Trophoblast cell (in vitro differentiated cells and primary cell): Measurements from ENCODE around the gene PPARG.

Experiments used
- DNase-seq, 2 donors: peaks; one replicate each; pipeline ENCODE4 v3.0.0-alpha.2; 2016
- H2AFZ ChIP-seq: 2 replicates; pipeline ENCODE4 v1.6.1; 2013; ENCODE audit warnings: low read length, moderate library complexity, mild to moderate bottlenecking; ENCODE audit not compliant: insufficient read depth, poor library complexity
- H2AK5ac ChIP-seq: 2 replicates; pipeline ENCODE4 v1.6.1; 2013; ENCODE audit warnings: mild to moderate bottlenecking, low read length
- H2BK120ac ChIP-seq: 2 replicates; pipeline ENCODE4 v1.6.1; 2013; ENCODE audit warnings: low read length, mild to moderate bottlenecking, moderate library complexity; ENCODE audit not compliant: insufficient read depth, poor library complexity
- H2BK12ac ChIP-seq: 2 replicates; pipeline ENCODE4 v1.6.1; 2013; ENCODE audit warnings: mild to moderate bottlenecking, low read length, moderate library complexity
- H2BK5ac ChIP-seq: 2 replicates; pipeline ENCODE4 v1.6.1; 2013; ENCODE audit warnings: low read length, low read depth, moderate library complexity, mild to moderate bottlenecking; ENCODE audit not compliant: poor library complexity
- H3K14ac ChIP-seq: 2 replicates; pipeline ENCODE4 v1.6.1; 2013; ENCODE audit warnings: mild to moderate bottlenecking, low read length
- H3K18ac ChIP-seq: 2 replicates; pipeline ENCODE4 v1.6.1; 2013; ENCODE audit warnings: mild to moderate bottlenecking, low read length
- H3K23ac ChIP-seq: 2 replicates; pipeline ENCODE4 v1.6.1; 2013; ENCODE audit warnings: low read length
- H3K27ac ChIP-seq: 2 replicates; pipeline ENCODE4 v1.5.1; 2013; ENCODE audit warnings: low read depth, mild to moderate bottlenecking, inconsistent platforms, low read length, moderate library complexity
- H3K27me3 ChIP-seq: 2 replicates; pipeline ENCODE4 v1.6.1; 2013; ENCODE audit warnings: inconsistent platforms, mild to moderate bottlenecking, low read length, moderate library complexity; ENCODE audit not compliant: insufficient read depth
- H3K36me3 ChIP-seq, 2 experiments: 1 replicate in 1 of 2; 2 replicates in 1 of 2; pipeline ENCODE4 v1.6.1; 2013; ENCODE audit warnings: low read length in 2 of 2, mild to moderate bottlenecking in 2 of 2, moderate library complexity in 1 of 2; ENCODE audit not compliant: insufficient read depth in 2 of 2, control insufficient read depth in 1 of 2
- H3K4ac ChIP-seq: 2 replicates; pipeline ENCODE4 v1.6.1; 2013; ENCODE audit warnings: low read depth, mild to moderate bottlenecking, low read length, moderate library complexity
- H3K4me1 ChIP-seq, 2 experiments: 1 replicate in 1 of 2; 2 replicates in 1 of 2; pipeline ENCODE4 v1.6.1; 2013; ENCODE audit warnings: low read length in 2 of 2, mild to moderate bottlenecking in 2 of 2, moderate library complexity in 1 of 2; ENCODE audit not compliant: insufficient read depth in 2 of 2, control insufficient read depth in 1 of 2
- H3K4me2 ChIP-seq: 2 replicates; pipeline ENCODE4 v1.6.1; 2013; ENCODE audit warnings: inconsistent platforms, mild to moderate bottlenecking, low read length, moderate library complexity
- H3K4me3 ChIP-seq: 2 replicates; pipeline ENCODE4 v1.5.1; 2013; ENCODE audit warnings: mild to moderate bottlenecking, low read depth, low read length, inconsistent platforms
- H3K79me1 ChIP-seq: one replicate; pipeline ENCODE4 v1.6.1; 2013; ENCODE audit warnings: low read length
- H3K79me2 ChIP-seq: 2 replicates; pipeline ENCODE4 v1.6.1; 2013; ENCODE audit warnings: low read length, mild to moderate bottlenecking; ENCODE audit not compliant: control insufficient read depth, insufficient read depth, poor library complexity
- H3K9ac ChIP-seq: 2 replicates; pipeline ENCODE4 v1.6.1; 2013; ENCODE audit warnings: mild to moderate bottlenecking, low read length
- H3K9me3 ChIP-seq: 2 replicates; pipeline ENCODE4 v1.6.1; 2013; ENCODE audit warnings: low read depth, mild to moderate bottlenecking, control low read depth, inconsistent platforms, low read length; ENCODE audit not compliant: insufficient read depth
- H4K12ac ChIP-seq: 2 replicates; pipeline ENCODE4 v1.6.1; 2013; ENCODE audit warnings: low read depth, mild to moderate bottlenecking, low read length, moderate library complexity
- H4K8ac ChIP-seq: 2 replicates; pipeline ENCODE4 v1.6.1; 2013; ENCODE audit warnings: low read depth, mild to moderate bottlenecking, low read length, moderate library complexity
- H4K91ac ChIP-seq: one replicate; pipeline ENCODE4 v1.6.1; 2013; ENCODE audit warnings: low read depth, mild to moderate bottlenecking, low read length, moderate library complexity
- WGBS: extraction: QIAGEN DNeasy Blood & Tissue Kit; methylation state at CpG from one replicate; pipeline ENCODE4 v1.1.7; 2013; ENCODE audit warnings: missing lambda C conversion rate; ENCODE audit not compliant: insufficient read length, insufficient coverage; ENCODE audit errors: extremely low coverage; 5-methylcytosine and 5-hydroxymethylcytosine counted together

The PPARG gene

DNA sequence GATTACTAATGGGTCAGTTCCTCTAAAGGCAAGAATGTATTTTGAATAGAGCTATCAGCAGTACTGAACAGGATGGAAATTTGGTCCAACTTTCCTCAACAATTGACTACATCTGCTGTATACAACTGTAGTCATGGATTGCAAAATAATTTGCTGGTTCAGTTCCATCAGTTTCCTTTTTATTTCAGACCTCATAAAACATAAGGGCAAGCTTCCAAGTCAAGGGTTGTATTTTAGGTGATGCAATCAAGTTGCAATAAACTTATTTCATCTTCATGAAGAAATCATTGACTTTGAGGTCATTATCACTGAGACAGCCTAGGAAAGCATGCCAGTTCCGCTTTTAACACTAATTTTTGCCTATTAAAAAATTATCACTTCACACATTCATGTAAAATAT lies 105.0 kb downstream of the PPARG start:
- H3K27me3 ChIP-seq, result no peaks in the 10 kb centered on the region
- H3K14ac ChIP-seq, result no peak overlapping the region
- H3K4me1 ChIP-seq, result no peaks in the 10 kb centered on the region
- H3K79me2 ChIP-seq, result no peaks in the 10 kb centered on the region
- H3K4me2 ChIP-seq, result no peak overlapping the region
- no peak overlapping the region for H3K23ac ChIP-seq
- H4K91ac ChIP-seq, result no peak overlapping the region
- H3K36me3 ChIP-seq, result peaks cover 11 to 12% of the 10 kb centered on the region in 2 experiments
- DNase-seq, result peak in 1 of 2 donors; percentile 47
- no peak overlapping the region for H3K18ac ChIP-seq
- H3K27ac ChIP-seq, result no peak overlapping the region
- H2AK5ac ChIP-seq, result no peak overlapping the region
- no peak overlapping the region for H4K8ac ChIP-seq
- no peaks in the 10 kb centered on the region for H3K9me3 ChIP-seq
- no CpG with 5 or more reads among the region's 1 CpG for WGBS
- H4K12ac ChIP-seq, result no peak overlapping the region
- H2AFZ ChIP-seq, result no peak overlapping the region
- no peaks in the 10 kb centered on the region for H3K79me1 ChIP-seq
- no peak overlapping the region for H2BK120ac ChIP-seq
- H3K9ac ChIP-seq, result no peak overlapping the region
- H3K4ac ChIP-seq, result no peak overlapping the region
- H2BK5ac ChIP-seq, result no peak overlapping the region
- H2BK12ac ChIP-seq, result no peak overlapping the region
- no peak overlapping the region for H3K4me3 ChIP-seq

DNA sequence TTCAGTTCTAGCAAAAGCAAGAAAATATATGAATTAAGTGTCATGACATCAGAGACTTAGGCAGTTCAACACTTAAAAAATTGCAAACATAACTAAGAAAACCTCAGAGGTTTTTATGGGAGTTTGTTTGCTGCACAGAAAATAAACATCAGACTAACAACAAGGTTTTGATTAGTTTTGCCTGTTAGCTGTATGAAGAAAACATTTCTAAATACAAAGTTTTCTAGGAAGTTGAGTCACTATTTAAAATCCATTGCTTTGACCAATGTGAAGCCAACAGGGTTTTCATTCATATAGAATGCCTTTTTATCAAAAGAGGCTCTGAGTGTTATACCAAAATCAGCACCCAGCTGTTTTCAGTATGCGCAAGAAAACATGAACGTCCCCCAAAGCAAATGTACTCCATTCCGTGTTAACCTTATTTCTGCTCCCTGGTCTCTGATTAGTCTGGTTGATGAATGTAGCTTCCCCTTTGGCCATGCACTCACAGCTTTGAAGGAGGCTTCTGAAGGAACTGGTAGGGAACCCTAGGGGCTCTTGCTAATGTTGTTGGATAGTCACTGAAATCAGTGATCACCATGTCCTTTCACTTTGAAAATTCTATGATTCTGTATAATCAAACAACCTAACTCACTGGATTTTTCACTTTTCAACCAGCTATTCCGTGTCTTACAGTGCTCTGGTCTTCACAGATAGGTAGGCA lies 105.8 kb downstream of the PPARG start:
- no peak overlapping the region for H3K4ac ChIP-seq
- H3K27me3 ChIP-seq, result no peaks in the 10 kb centered on the region
- H4K91ac ChIP-seq, result no peak overlapping the region
- no peak overlapping the region for H2AK5ac ChIP-seq
- no peak for DNase-seq
- no peak overlapping the region for H2AFZ ChIP-seq
- no peak overlapping the region for H3K4me3 ChIP-seq
- no peak overlapping the region for H4K12ac ChIP-seq
- H2BK120ac ChIP-seq, result no peak overlapping the region
- H2BK12ac ChIP-seq, result no peak overlapping the region
- no peak overlapping the region for H3K4me2 ChIP-seq
- H3K79me2 ChIP-seq, result no peaks in the 10 kb centered on the region
- no peak overlapping the region for H2BK5ac ChIP-seq
- no peak overlapping the region for H3K9ac ChIP-seq
- no peak overlapping the region for H3K18ac ChIP-seq
- H3K23ac ChIP-seq, result no peak overlapping the region
- H3K36me3 ChIP-seq, result peaks cover 8 to 11% of the 10 kb centered on the region in 2 experiments
- no CpG with 5 or more reads among the region's 4 CpGs for whole genome bisulfite sequencing
- H3K14ac ChIP-seq, result no peak overlapping the region
- no peak overlapping the region for H3K27ac ChIP-seq
- H3K79me1 ChIP-seq, result no peaks in the 10 kb centered on the region
- H4K8ac ChIP-seq, result no peak overlapping the region
- no peaks in the 10 kb centered on the region for H3K9me3 ChIP-seq
- H3K4me1 ChIP-seq, result no peaks in the 10 kb centered on the region

DNA sequence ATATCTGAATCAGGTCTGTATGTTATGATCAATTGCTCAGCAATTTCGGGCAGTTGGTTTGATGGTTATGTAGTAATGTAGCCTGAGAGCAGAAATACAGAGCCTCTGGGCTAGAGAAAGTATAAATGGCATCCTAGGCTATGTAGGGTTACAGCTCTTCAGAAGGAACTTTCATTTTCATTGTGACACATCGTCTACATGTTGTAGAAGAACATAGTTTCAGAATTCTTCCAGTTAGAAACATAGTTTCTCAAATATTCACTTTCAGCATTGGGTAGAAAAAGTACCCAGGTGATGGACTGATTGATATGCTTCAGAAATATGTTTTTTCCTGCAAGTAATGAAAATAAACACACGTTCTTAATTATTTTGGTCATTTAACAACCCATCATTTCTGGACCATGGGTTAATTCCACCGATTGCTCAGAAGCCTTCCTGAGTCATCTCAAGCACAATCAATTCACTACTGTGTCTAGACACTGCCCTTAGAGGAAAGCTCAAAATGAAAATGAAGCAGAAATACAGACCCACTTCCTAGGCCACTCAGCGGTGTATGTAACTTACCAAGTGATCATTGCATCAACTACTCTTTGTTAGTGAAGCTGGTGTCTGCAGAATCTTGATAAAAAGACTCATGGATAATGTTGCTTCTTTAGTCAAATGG lies 106.6 kb downstream of the PPARG start:
- Histone ChIP-seq H3K4me1 (no peaks in the 10 kb centered on the region), H4K12ac (no peak overlapping the region)
- WGBS, result no CpG with 5 or more reads among the region's 5 CpGs

DNA sequence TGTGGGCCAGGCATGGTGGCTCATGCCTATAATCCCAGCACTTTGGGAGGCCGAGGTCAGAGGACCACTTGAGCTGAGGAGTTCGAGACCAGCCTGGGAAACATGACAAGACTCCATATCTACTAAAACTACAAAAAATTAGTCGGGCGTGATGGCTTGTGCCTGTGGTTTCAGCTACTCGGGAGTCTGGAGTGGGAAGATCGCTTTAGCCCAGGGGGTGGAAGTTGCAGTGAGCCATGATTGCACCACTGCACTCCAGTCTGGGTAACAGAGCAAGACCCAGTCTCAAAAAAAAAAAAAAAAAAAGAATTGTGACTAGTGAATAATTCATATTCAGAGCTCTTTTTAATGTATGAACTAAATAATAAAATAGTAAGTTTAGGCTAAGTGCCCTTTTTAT lies 107.6 kb downstream of the PPARG start:
- Histone ChIP-seq H3K79me2 (no peaks in the 10 kb centered on the region), H4K91ac (no peak overlapping the region), H4K8ac (no peak overlapping the region), H3K27ac (no peak overlapping the region), H3K9me3 (no peaks in the 10 kb centered on the region), H2AFZ (no peak overlapping the region), H3K14ac (no peak overlapping the region), H2BK5ac (no peak overlapping the region), H3K4me3 (no peak overlapping the region), H3K4ac (no peak overlapping the region), H3K27me3 (no peaks in the 10 kb centered on the region), H3K4me1 (no peaks in the 10 kb centered on the region), H2BK12ac (no peak overlapping the region), H3K23ac (no peak overlapping the region), H2BK120ac (no peak overlapping the region), H3K18ac (no peak overlapping the region), H3K79me1 (no peaks in the 10 kb centered on the region), H2AK5ac (no peak overlapping the region), H3K36me3 (peaks cover 5 to 6% of the 10 kb centered on the region in 2 experiments), H3K4me2 (no peak overlapping the region), H4K12ac (no peak overlapping the region), H3K9ac (no peak overlapping the region)
- WGBS, result no CpG with 5 or more reads among the region's 6 CpGs
- DNase-seq, result no peak

More for the DNA sequence above, 106.6 kb downstream of the PPARG start:
- Histone ChIP-seq H4K8ac (no peak overlapping the region), H2BK5ac (no peak overlapping the region), H3K27ac (no peak overlapping the region), H3K4ac (no peak overlapping the region), H3K9me3 (no peaks in the 10 kb centered on the region), H3K14ac (no peak overlapping the region), H3K23ac (no peak overlapping the region), H2AFZ (no peak overlapping the region), H2BK120ac (no peak overlapping the region), H2BK12ac (no peak overlapping the region), H3K4me2 (no peak overlapping the region), H3K27me3 (no peaks in the 10 kb centered on the region), H3K36me3 (peaks cover 8 to 10% of the 10 kb centered on the region in 2 experiments), H3K4me3 (no peak overlapping the region), H3K79me2 (no peaks in the 10 kb centered on the region), H4K91ac (no peak overlapping the region), H3K9ac (no peak overlapping the region), H2AK5ac (no peak overlapping the region), H3K79me1 (no peaks in the 10 kb centered on the region), H3K18ac (no peak overlapping the region)
- peak; percentile 48 to 90 for DNase-seq
